Activated CD4-positive, alpha-beta T cell treated with anti-CD3 and anti-CD28 coated beads for 1 hour (primary cell): ENCODE measurements around the gene MTCL3.

Experiments
- DNase-seq: peaks from one replicate; pipeline ENCODE4 v3.0.0-alpha.2; 2020

The MTCL3 gene

GRCh38 chr6:127518710-127519468 is at the start of gene MTCL3:
MTCL3 (minus strand) TSS chr6:127519335.
- DNase-seq = no peak

- DNase-seq = no peak
Observed at GRCh38 chr6:127567476-127567875, 48.3 kb upstream of the MTCL3 start.

- DNase-seq = no peak
Observed at GRCh38 chr6:127566651-127567050, 47.5 kb upstream of the MTCL3 start.

- no peak for DNase-seq
Observed at GRCh38 chr6:127566119-127566518, 47.0 kb upstream of the MTCL3 start.

GRCh38 chr6:127564761-127565160 is 45.6 kb upstream of the MTCL3 start:
- DNase-seq = no peak

GRCh38 chr6:127561660-127562059 is 42.5 kb upstream of the MTCL3 start:
- no peak for DNase-seq

GRCh38 chr6:127554435-127555006 is 35.4 kb upstream of the MTCL3 start:
- no peak for DNase-seq

GRCh38 chr6:127550403-127550802 is 31.3 kb upstream of the MTCL3 start:
- DNase-seq = no peak

GRCh38 chr6:127547904-127548649 is 28.9 kb upstream of the MTCL3 start:
- no peak for DNase-seq

- DNase-seq = no peak
Observed at GRCh38 chr6:127547215-127547614, 28.1 kb upstream of the MTCL3 start.

- DNase-seq = no peak
Observed at GRCh38 chr6:127539272-127539671, 20.1 kb upstream of the MTCL3 start.

- DNase-seq = no peak
Observed at GRCh38 chr6:127538750-127539264, 19.7 kb upstream of the MTCL3 start.

- DNase-seq = no peak
Observed at GRCh38 chr6:127533736-127534135, 14.6 kb upstream of the MTCL3 start.

GRCh38 chr6:127533011-127533410 is 13.9 kb upstream of the MTCL3 start:
- DNase-seq = no peak

- DNase-seq = no peak
Observed at GRCh38 chr6:127522714-127523113, 3.6 kb upstream of the MTCL3 start.

- no peak for DNase-seq
Observed at GRCh38 chr6:127520066-127520465, 931 bp upstream of the MTCL3 start.

- DNase-seq = no peak
Observed at GRCh38 chr6:127519469-127519785, 292 bp upstream of the MTCL3 start.

GRCh38 chr6:127518191-127518709 is 885 bp downstream of the MTCL3 start:
- no peak for DNase-seq

- no peak for DNase-seq
Observed at GRCh38 chr6:127517693-127518092, 1.4 kb downstream of the MTCL3 start.

GRCh38 chr6:127516662-127517273 is 2.4 kb downstream of the MTCL3 start:
- DNase-seq = no peak

GRCh38 chr6:127515794-127516661 is 3.1 kb downstream of the MTCL3 start:
- DNase-seq = peak; percentile 57

- no peak for DNase-seq
Observed at GRCh38 chr6:127515234-127515793, 3.8 kb downstream of the MTCL3 start.
